Gastroesophageal sphincter (tissue), 3 donors: ENCODE data around the gene HELZ.

Experiments
- EP300 ChIP-seq: sonication (generic); formaldehyde crosslinking; IDR thresholded peaks from one replicate; pipeline ENCODE4 v1.6.1; 2017; ENCODE audit warnings: antibody characterized with exemption, mild to moderate bottlenecking
- POLR2A ChIP-seq, 2 donors: fragments of 450-650 bp; IDR thresholded peaks; one replicate each; pipeline ENCODE4 v1.6.1; 2017; ENCODE audit warnings: antibody characterized with exemption in 2 of 2, mild to moderate bottlenecking in 2 of 2, moderate library complexity in 1 of 2
- POLR2AphosphoS5 ChIP-seq: sonication (generic); formaldehyde crosslinking; IDR thresholded peaks from one replicate; pipeline ENCODE4 v1.6.1; 2017; ENCODE audit warnings: antibody characterized with exemption
- TF ChIP-seq, protein P1 (sequence below), 4 experiments: fragments of 200-600 bp in 2 of 4; fragments of 450-650 bp in 2 of 4; sonication (generic) in 1 of 4; IDR thresholded peaks; one replicate each; pipeline ENCODE4 v1.5.1; 2017 to 2019; ENCODE audit warnings: antibody characterized with exemption in 4 of 4, mild to moderate bottlenecking in 2 of 4, moderate library complexity in 2 of 4

DNA sequence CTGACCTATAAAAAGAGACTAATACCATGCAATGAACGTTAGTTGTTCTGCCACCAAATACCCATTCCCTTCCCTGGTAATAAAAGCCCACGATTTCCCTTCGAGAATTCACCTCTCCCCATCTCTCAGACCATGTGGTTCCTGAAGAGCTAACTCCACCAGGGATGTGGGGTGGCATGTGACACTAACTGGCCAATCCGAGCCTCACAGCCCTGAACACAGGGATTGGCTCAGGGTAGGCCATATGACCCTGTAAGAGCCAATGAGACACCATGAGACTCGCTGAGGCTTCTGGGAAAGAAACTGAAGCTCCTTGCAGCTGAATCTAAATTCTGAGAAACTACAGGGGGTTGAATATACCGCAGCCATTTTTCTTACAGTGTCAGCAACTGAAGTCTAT, 21.1 kb downstream of the HELZ start:
- TF ChIP-seq, protein P1, sequence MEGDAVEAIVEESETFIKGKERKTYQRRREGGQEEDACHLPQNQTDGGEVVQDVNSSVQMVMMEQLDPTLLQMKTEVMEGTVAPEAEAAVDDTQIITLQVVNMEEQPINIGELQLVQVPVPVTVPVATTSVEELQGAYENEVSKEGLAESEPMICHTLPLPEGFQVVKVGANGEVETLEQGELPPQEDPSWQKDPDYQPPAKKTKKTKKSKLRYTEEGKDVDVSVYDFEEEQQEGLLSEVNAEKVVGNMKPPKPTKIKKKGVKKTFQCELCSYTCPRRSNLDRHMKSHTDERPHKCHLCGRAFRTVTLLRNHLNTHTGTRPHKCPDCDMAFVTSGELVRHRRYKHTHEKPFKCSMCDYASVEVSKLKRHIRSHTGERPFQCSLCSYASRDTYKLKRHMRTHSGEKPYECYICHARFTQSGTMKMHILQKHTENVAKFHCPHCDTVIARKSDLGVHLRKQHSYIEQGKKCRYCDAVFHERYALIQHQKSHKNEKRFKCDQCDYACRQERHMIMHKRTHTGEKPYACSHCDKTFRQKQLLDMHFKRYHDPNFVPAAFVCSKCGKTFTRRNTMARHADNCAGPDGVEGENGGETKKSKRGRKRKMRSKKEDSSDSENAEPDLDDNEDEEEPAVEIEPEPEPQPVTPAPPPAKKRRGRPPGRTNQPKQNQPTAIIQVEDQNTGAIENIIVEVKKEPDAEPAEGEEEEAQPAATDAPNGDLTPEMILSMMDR (IDR thresholded peaks at IDR 0.05): no peak
- TF ChIP-seq EP300: no peak
- no peak for TF ChIP-seq POLR2A (IDR thresholded peaks at IDR 0.05)
- no peak for TF ChIP-seq POLR2AphosphoS5
